Skeletal muscle satellite cell (primary cell): ENCODE data around the gene LTBP1.

Experiments used
- H3K27me3 ChIP-seq: 2 replicates; pipeline ENCODE4 v1.7.0; 2013; ENCODE audit warnings: low read length; ENCODE audit not compliant: control insufficient read depth, insufficient read depth
- H3K36me3 ChIP-seq: 2 replicates; pipeline ENCODE4 v1.7.0; 2013; ENCODE audit warnings: mild to moderate bottlenecking, control low read depth, low read length; ENCODE audit not compliant: insufficient read depth
- H3K4me1 ChIP-seq: 2 replicates; pipeline ENCODE4 v1.7.0; 2013; ENCODE audit warnings: low read length; ENCODE audit not compliant: control insufficient read depth, insufficient read depth
- H3K4me2 ChIP-seq: 2 replicates; pipeline ENCODE4 v1.7.0; 2013; ENCODE audit warnings: mild to moderate bottlenecking, low read length
- H3K4me3 ChIP-seq: 2 replicates; pipeline ENCODE4 v1.7.0; 2013; ENCODE audit warnings: low read length
- H3K9ac ChIP-seq: 2 replicates; pipeline ENCODE4 v1.7.0; 2013; ENCODE audit warnings: mild to moderate bottlenecking, low read depth, low read length, moderate library complexity
- H3K9me3 ChIP-seq: replicated peaks from 2 replicates; pipeline ENCODE4 v1.7.0; 2013; ENCODE audit warnings: mild to moderate bottlenecking, control low read depth, low read length

Gene LTBP1

DNA sequence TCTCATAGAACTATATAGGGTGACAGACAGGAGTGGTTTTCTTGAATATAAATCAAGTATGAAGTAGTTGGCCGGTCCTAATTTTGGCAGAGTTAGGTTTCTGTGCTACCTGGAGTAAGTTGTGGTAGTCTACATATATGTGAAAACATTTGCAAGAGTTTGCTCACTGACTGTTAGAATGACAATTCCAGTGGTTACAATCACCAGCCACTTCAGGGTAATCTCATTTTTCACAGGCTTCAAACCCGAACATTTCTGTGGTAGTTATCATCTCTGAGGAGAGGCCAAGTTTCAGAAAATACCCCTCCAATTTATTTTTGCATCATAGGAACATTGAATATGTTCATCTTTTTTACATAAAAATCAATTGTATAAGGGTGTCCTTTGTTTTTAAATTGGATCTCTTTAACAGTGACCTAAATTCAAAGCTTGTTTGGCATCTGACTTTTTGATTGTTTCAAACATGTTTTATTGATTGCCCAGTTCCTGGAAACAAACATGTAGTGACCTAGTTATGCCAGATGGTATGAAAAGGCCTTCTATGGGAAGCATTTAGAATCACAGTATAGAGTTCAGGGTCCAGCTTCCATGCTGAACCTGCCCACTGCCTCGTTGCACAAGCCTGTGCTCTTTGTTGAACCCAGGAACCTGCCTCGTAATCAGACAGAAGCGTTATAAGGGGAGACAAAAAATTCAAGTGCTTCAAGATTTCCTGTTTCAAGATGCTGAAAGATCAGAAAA lies 250.6 kb downstream of the LTBP1 start:
- Histone ChIP-seq H3K9me3 (no peaks in the 10 kb centered on the region), H3K9ac (no peak overlapping the region), H3K4me3 (no peak overlapping the region), H3K36me3 (peaks cover 39% of the 10 kb centered on the region), H3K4me2 (no peak overlapping the region), H3K4me1 (no peaks in the 10 kb centered on the region), H3K27me3 (no peaks in the 10 kb centered on the region)

DNA sequence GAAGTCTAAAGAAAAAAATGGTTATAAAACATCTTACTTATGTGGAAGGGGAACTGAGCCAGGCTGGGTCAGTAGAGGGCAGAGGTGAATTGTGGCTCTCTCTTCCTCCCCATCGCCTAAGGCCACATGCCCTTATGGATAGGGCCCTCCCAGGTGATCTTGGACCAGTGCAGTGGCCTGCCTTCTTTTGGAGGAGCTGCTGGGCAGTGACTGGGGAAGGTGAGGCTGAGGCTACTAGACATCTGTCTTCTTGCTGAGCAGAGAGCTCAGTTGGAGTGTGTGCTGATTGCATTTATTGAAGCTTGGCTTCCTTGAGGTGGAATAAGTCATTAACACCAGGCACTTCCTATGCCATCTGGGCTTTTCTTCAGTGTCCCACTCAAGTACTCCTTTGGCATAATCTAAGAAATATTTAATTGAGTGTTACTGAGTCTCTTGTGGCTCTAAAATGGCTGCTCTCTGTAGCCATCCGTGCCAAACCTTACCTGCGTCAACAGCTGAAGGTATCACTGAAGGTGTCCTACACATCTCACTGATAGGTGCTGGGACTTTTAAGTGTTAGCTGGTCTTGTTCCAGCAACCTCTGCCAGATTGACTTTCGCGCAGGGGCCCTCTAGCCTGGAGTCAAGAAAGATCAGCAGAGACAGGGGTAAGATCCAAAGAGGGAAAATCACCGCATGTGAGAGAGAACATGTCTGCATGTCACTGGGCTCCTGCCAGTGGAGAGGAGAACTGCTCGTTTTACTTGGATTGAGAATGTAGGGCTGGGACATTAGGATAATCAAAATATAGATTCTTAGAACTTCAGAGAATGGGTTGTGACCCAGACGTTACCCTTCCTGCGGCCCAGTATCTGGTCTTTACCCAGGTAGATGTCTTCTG lies 256.1 kb downstream of the LTBP1 start:
- no peaks in the 10 kb centered on the region for H3K9me3 ChIP-seq
- H3K27me3 ChIP-seq = no peaks in the 10 kb centered on the region
- H3K4me3 ChIP-seq = no peak overlapping the region
- H3K9ac ChIP-seq = no peak overlapping the region
- H3K4me1 ChIP-seq = peaks cover 13% of the 10 kb centered on the region
- peaks cover 13% of the 10 kb centered on the region for H3K36me3 ChIP-seq
- H3K4me2 ChIP-seq = no peak overlapping the region

DNA sequence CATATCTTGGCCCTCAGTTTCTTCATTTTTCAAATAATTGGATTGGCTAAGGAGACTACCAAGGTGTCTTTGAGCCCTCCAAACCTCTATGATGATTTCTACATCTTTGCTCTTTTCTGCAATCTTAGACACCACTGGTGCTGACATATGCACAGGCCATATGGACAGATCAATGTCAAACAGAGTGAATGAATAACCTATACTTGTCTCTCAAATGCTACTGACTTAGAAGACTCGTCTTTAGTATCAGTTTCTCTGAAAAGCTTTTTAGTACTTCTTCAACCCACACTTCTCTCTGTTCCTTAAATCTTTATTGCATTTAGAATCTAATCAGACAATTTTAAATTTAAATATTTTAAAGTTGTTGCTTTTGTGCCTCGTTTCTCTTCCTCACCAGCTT lies 258.2 kb downstream of the LTBP1 start:
- Histone ChIP-seq H3K27me3 (no peaks in the 10 kb centered on the region), H3K4me3 (no peak overlapping the region), H3K4me1 (peaks cover 25% of the 10 kb centered on the region), H3K9me3 (no peaks in the 10 kb centered on the region), H3K4me2 (no peak overlapping the region), H3K36me3 (peaks cover 16% of the 10 kb centered on the region), H3K9ac (no peak overlapping the region)

DNA sequence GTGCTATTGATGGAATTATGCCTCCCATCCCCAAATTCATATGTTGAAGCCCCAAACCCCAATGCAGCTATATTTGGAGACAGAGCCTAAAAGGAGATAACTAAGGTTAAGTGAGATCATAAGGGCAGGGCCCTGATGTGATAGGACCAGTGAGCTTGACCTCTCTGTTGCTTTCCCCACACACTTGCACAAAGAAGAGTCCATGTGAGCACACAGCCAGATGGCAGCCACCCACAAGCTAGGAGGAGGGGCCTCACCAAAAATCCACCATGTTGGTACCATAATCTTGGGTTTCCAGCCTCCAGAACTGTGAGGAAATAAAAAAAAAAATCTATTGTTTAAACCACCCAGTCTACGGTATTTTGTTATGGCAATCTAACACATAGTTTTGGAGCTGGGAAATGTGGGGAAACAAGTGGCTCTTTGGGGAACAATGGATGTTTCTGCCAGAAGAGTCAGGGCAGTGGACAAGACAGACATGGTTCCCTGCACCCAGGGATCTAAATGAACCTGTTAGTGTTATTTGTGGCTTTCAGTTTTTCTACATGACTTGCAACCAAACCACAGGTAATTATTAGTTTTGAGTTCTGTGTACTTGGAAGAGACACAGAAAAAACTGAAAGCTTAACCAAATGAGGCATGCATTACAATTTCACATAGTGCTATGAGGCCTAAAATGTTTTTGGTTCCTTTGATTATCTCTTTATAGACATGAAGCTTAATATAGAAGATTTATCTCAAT lies 259.1 kb downstream of the LTBP1 start:
- no peak overlapping the region for H3K9ac ChIP-seq
- no peak overlapping the region for H3K4me3 ChIP-seq
- peaks cover 16% of the 10 kb centered on the region for H3K36me3 ChIP-seq
- H3K9me3 ChIP-seq = no peaks in the 10 kb centered on the region
- H3K4me2 ChIP-seq = no peak overlapping the region
- H3K4me1 ChIP-seq = peaks cover 32% of the 10 kb centered on the region
- no peaks in the 10 kb centered on the region for H3K27me3 ChIP-seq

DNA sequence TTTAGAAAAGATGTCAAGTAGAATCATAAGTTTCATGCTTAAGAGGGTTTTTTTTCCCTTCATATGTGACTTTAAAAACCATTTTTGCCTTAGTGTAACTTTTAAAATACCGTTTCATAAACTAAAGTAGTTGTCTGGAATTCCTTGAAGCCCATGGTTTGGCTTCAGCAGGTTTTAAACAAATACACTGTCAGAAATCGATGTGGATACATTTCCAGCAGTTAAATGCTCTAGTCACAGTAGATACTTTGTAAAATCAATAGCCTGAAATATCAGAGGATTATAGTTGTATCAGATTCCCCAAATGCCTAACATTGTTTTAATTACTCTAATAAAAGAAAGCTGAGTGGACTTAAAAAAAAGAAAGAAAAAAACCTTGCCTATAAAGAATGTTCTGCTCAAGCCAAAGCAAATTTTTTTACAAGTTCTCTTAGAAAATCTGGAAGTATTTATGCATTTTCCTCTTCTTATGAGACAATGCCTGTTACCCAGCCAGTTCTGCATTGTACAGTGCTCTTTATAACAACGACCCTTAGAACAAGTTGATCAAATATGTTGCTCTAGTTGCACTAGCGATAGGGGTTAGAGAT lies 260.5 kb downstream of the LTBP1 start:
- peaks cover 45% of the 10 kb centered on the region for H3K4me1 ChIP-seq
- no peaks in the 10 kb centered on the region for H3K9me3 ChIP-seq
- peak overlapping the region; percentile 36 for H3K9ac ChIP-seq
- H3K27me3 ChIP-seq = no peaks in the 10 kb centered on the region
- H3K4me3 ChIP-seq = no peak overlapping the region
- H3K4me2 ChIP-seq = no peak overlapping the region
- H3K36me3 ChIP-seq = peaks cover 16% of the 10 kb centered on the region

- H3K9ac ChIP-seq = no peak overlapping the region
- no peaks in the 10 kb centered on the region for H3K9me3 ChIP-seq
- H3K36me3 ChIP-seq = peaks cover 17% of the 10 kb centered on the region
- H3K27me3 ChIP-seq = no peaks in the 10 kb centered on the region
- no peak overlapping the region for H3K4me3 ChIP-seq
- H3K4me1 ChIP-seq = peaks cover 57% of the 10 kb centered on the region
- no peak overlapping the region for H3K4me2 ChIP-seq
These were observed 261.6 kb downstream of the LTBP1 start for GRCh38 chr2:33208400-33208799.

DNA sequence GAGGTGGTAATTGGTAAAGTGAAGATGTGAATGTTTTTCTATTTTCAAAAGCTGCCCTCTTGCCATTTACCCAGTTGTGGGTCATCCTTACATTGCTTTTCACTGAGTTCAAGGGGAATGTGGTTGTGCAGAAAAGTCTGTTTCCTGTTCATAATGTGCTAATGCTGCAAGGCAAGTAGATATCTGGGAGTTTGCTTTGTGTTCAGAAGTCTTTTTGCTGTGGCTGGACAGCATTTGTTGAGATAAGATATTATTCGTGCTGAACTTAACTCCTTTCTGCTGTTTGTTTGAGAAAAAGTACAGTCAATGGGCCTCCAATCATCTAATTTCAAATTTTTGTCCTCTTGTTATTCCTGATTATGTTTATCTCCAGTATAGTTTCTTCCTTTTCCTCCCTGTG lies 263.2 kb downstream of the LTBP1 start:
- peaks cover 72% of the 10 kb centered on the region for H3K4me1 ChIP-seq
- no peaks in the 10 kb centered on the region for H3K27me3 ChIP-seq
- H3K36me3 ChIP-seq = peaks cover 20% of the 10 kb centered on the region
- H3K9ac ChIP-seq = peak overlapping the region; percentile 74
- no peaks in the 10 kb centered on the region for H3K9me3 ChIP-seq
- H3K4me3 ChIP-seq = no peak overlapping the region
- H3K4me2 ChIP-seq = peak overlapping the region; percentile 42

DNA sequence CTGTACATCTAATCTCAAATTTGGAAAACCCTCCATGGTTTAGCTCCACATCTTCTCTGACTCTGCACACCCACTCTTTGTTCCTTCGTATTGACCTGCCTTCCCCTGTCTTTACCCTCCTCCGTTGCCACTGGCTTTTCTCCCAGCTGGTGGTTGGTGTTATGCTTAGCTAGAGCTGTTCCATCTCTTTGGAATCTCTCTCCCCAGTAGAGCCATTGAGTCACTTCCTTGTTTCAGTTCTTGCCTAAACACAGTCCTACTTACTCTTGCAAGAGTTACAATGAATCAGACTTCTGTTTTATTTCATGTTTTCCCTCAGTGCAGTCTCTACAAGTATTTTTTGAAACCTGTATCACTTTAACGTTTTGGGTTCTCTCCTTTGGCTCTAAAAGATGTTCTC lies 263.9 kb downstream of the LTBP1 start:
- H3K4me1 ChIP-seq = peaks cover 77% of the 10 kb centered on the region
- H3K9me3 ChIP-seq = no peaks in the 10 kb centered on the region
- H3K9ac ChIP-seq = peak overlapping the region; percentile 76
- H3K4me3 ChIP-seq = no peak overlapping the region
- peak overlapping the region; percentile 42 for H3K4me2 ChIP-seq
- H3K27me3 ChIP-seq = no peaks in the 10 kb centered on the region
- peaks cover 15% of the 10 kb centered on the region for H3K36me3 ChIP-seq

DNA sequence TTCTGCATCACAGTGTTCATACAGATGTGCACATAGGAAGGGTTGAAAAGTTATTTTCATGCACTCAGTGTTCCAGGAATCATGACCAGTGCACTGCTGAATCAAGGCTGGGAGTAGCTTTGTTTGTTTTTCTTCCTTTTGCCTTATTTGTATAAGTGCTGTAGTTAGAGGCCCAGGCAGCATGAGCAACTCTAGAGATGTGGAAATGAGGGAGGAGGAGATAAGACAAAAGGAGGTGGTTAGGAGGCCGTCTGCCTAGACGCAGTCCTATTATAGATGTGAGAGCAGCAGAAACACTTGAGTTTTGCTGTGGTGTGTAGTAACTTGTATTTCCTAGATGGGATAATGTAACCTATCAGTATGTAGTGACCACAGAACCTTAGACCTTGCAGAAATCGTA lies 265.4 kb downstream of the LTBP1 start:
- Histone ChIP-seq H3K36me3 (peaks cover 9% of the 10 kb centered on the region), H3K4me2 (peak overlapping the region; percentile 37), H3K9me3 (no peaks in the 10 kb centered on the region), H3K9ac (peak overlapping the region; percentile 76), H3K27me3 (no peaks in the 10 kb centered on the region), H3K4me1 (peaks cover 86% of the 10 kb centered on the region), H3K4me3 (no peak overlapping the region)

- H3K4me1 ChIP-seq = peaks cover 80% of the 10 kb centered on the region
- H3K4me2 ChIP-seq = peak overlapping the region; percentile 5
These were observed 266.5 kb downstream of the LTBP1 start for GRCh38 chr2:33213244-33213643.

GRCh38 chr2:33213648-33214047 lies 266.9 kb downstream of the LTBP1 start:
- Histone ChIP-seq H3K4me1 (peaks cover 80% of the 10 kb centered on the region), H3K4me2 (peak overlapping the region; percentile 5), H3K9me3 (no peaks in the 10 kb centered on the region), H3K4me3 (no peak overlapping the region), H3K9ac (peak overlapping the region; percentile 73), H3K27me3 (no peaks in the 10 kb centered on the region), H3K36me3 (peaks cover 6% of the 10 kb centered on the region)

More at GRCh38 chr2:33213244-33213643, 266.5 kb downstream of the LTBP1 start:
- peak overlapping the region; percentile 73 for H3K9ac ChIP-seq
- H3K27me3 ChIP-seq = no peaks in the 10 kb centered on the region
- H3K36me3 ChIP-seq = peaks cover 8% of the 10 kb centered on the region
- no peak overlapping the region for H3K4me3 ChIP-seq
- no peaks in the 10 kb centered on the region for H3K9me3 ChIP-seq
